Measurements from ENCODE around the gene ITGB7. TPM values are rescaled to one million over a fixed set of nuclear protein-coding genes. Genes with fewer than 3 reads are reported as not detected.
A peak's percentile ranks its signal among the peaks of the same experiment; 100 is the strongest.

The ITGB7 gene
- total and polyA plus RNA-seq, 10 of the 15 experiments (the other 5 are each of a cell fraction or from before 2014, with no cell fraction given) = 54.5 to 487 (median 252) TPM

GRCh38 chr12:53205747-53206419, 1.2 kb downstream of the ITGB7 start:
- no TSS peak for BruUV-seq (replicated peaks)
- RAD21 ChIA-PET (ENCODE audit: unreplicated experiment) = interaction anchor here (0.6 to 6.6 kb wide), 7 partner anchors 14 to 47 kb away, joined by 3 to 58 read pairs (median 8); a partner anchor contains a TSS
- H3K9ac ChIP-seq (ENCODE audit: control insufficient read depth, insufficient read depth, low read length) = peak overlapping the region; percentile 90
- no peaks in the 10 kb centered on the region for H3K9me3 ChIP-seq (replicated peaks; ENCODE audit: control insufficient read depth, insufficient read depth, low read length)
- POLR2A ChIA-PET = interaction anchor here (0.5 to 4.8 kb wide), 9 partner anchors 13 to 154 kb away, joined by 3 to 48 read pairs (median 5); partner anchors contain the start of genes CSAD, ESPL1 and ZNF740
- H3K79me2 ChIP-seq (ENCODE audit: control insufficient read depth, insufficient read depth, low read length) = peaks cover 64% of the 10 kb centered on the region
- no peaks in the 10 kb centered on the region for H4K20me1 ChIP-seq (ENCODE audit: control insufficient read depth, insufficient read depth)
- H3K27ac ChIP-seq (ENCODE audit: control insufficient read depth, insufficient read depth) = peak overlapping the region; percentile 86
- peak overlapping the region; percentile 90 for H3K4me3 ChIP-seq
- peak overlapping the region; percentile 84 for H3K4me2 ChIP-seq (ENCODE audit: control insufficient read depth, insufficient read depth)
- H3K36me3 ChIP-seq (ENCODE audit: control insufficient read depth in 2 of 2, insufficient read depth in 2 of 2, low read length in 1 of 2) = peaks cover 0 to 7% of the 10 kb centered on the region in 2 experiments; a peak in 3 of 4 replicates
- WGBS (ENCODE audit: insufficient coverage, insufficient replicate concordance, low lambda C conversion rate, missing lambda C conversion rate) = 1% methylated on average over 7 of the region's 7 CpGs
- in situ Hi-C loops (cut with MboI) (no loop called here), intact Hi-C loops (cut with micrococcal nuclease; ENCODE audit: unreplicated experiment) (loop anchor here (2.0 kb wide), 1 partner anchor 47 kb away; no protein-coding TSS in a partner anchor)
- DNase-seq (ENCODE audit: low read depth, low spot score) (peak; percentile 87), FAIRE-seq (no peak), ATAC-seq (peak; percentile 80)
- H3K27me3 ChIP-seq (replicated peaks in 1 of 2; ENCODE audit: control insufficient read depth in 2 of 2, insufficient read depth in 2 of 2, low read length in 1 of 2) = no peaks in the 10 kb centered on the region
- no peak overlapping the region for H2AFZ ChIP-seq (ENCODE audit: control insufficient read depth, low read depth, low read length)
- CTCF ChIA-PET = interaction anchor here (0.7 to 15.7 kb wide), 9 partner anchors 8 to 85 kb away, joined by 3 to 315 read pairs (median 10); partner anchors contain the start of genes CSAD, ESPL1, PFDN5 and ZNF740
- SMC1A ChIA-PET (ENCODE audit: uncharacterized antibody, unreplicated experiment) = interaction anchor here (1.1 to 16.4 kb wide), 6 partner anchors 10 to 116 kb away, joined by 3 to 155 read pairs (median 14); partner anchors contain the start of genes AAAS, CSAD, ESPL1 and ZNF740
- peaks cover 54% of the 10 kb centered on the region for H3K4me1 ChIP-seq (ENCODE audit: control insufficient read depth, insufficient read depth, low read length)
- TF ChIP-seq NBN (IDR thresholded peaks at IDR 0.05) (peak; percentile 78), NFYB (IDR thresholded peaks at IDR 0.05; ENCODE audit: insufficient read depth, low read depth, low read length) (no peak), MYC (IDR thresholded peaks at IDR 0.05; ENCODE audit: insufficient read depth, insufficient read length, insufficient replicate concordance, low read length, severe bottlenecking) (no peak), NR2C2 (IDR thresholded peaks at IDR 0.05; ENCODE audit: borderline replicate concordance, control insufficient read depth, insufficient read length, low read depth) (no peak), PAX8 (IDR thresholded peaks at IDR 0.05) (no peak), BACH1 (IDR thresholded peaks at IDR 0.05; ENCODE audit: borderline replicate concordance) (0 out of 2 replicates have a peak, but pooled peaks have one; percentile 46), RAD21 (IDR thresholded peaks at IDR 0.05; ENCODE audit: insufficient read depth, low read depth, low read length) (no peak), CEBPZ (IDR thresholded peaks at IDR 0.05; ENCODE audit: low read depth, low read length) (no peak), ZSCAN29 (IDR thresholded peaks at IDR 0.05) (no peak), MEF2A (IDR thresholded peaks at IDR 0.05; ENCODE audit: insufficient read depth, low read depth, low read length) (peak; percentile 78), JUNB (IDR thresholded peaks at IDR 0.05) (peak; percentile 88), HDAC2 (IDR thresholded peaks at IDR 0.05) (no peak), MTA2 (IDR thresholded peaks at IDR 0.05; ENCODE audit: low read depth) (peak; percentile 40), RUNX3 (IDR thresholded peaks at IDR 0.05; ENCODE audit: low read length) (peak; percentile 99), ESRRA (IDR thresholded peaks at IDR 0.05; ENCODE audit: low read length) (no peak), NFYA (IDR thresholded peaks at IDR 0.05; ENCODE audit: borderline replicate concordance, low read depth, low read length) (no peak), SRF (IDR thresholded peaks at IDR 0.05; ENCODE audit: low read depth in 2 of 2, low read length in 2 of 2) (peak in 1 of 2 experiments; percentile 5; a peak in 1 of 4 replicates), NFXL1 (IDR thresholded peaks at IDR 0.05; ENCODE audit: borderline replicate concordance) (no peak), ATF2 (IDR thresholded peaks at IDR 0.05; ENCODE audit: low read length) (peak; percentile 72; the same call in 1 of the 2 replicates), CBX3 (IDR thresholded peaks at IDR 0.05; ENCODE audit: borderline replicate concordance, low read depth) (no peak)

Measured in GM12878 (cell line).